Uterus (tissue), 2 donors: ENCODE results near the gene INPP4A.

Source experiments
- POLR2A ChIP-seq, 2 donors: fragments of 450-650 bp; IDR thresholded peaks; one replicate each; pipeline ENCODE4 v1.6.1; 2016; ENCODE audit warnings: antibody characterized with exemption in 2 of 2, mild to moderate bottlenecking in 1 of 2, moderate library complexity in 1 of 2
- TF ChIP-seq, protein P1 (sequence below), 4 experiments: fragments of 200-600 bp in 2 of 4; fragments of 450-650 bp in 2 of 4; sonication (generic) in 2 of 4; IDR thresholded peaks; one replicate each; pipeline ENCODE4 v1.5.1; 2016 to 2019; ENCODE audit warnings: antibody characterized with exemption in 4 of 4, mild to moderate bottlenecking in 2 of 4, moderate library complexity in 1 of 4

DNA sequence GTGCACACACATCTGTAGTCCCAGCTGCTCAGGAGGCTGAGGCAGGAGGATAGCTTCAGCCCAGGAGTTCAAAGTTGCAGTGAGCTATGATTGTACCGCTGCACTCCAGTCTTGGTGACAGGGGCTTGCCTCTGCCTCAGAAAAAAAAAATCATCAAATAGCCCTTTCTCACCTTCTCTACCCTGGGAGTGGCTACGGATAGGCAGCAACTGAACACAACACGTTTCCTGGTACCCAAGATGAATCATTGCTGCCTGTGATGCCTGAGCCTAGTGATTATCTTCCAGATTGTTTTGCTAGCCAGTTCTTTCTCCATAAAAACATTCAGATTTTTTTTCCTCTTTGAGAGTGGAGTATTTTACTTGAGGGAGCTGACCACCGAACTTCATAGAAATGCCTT, 13.5 kb downstream of the INPP4A start:
- TF ChIP-seq, protein P1, sequence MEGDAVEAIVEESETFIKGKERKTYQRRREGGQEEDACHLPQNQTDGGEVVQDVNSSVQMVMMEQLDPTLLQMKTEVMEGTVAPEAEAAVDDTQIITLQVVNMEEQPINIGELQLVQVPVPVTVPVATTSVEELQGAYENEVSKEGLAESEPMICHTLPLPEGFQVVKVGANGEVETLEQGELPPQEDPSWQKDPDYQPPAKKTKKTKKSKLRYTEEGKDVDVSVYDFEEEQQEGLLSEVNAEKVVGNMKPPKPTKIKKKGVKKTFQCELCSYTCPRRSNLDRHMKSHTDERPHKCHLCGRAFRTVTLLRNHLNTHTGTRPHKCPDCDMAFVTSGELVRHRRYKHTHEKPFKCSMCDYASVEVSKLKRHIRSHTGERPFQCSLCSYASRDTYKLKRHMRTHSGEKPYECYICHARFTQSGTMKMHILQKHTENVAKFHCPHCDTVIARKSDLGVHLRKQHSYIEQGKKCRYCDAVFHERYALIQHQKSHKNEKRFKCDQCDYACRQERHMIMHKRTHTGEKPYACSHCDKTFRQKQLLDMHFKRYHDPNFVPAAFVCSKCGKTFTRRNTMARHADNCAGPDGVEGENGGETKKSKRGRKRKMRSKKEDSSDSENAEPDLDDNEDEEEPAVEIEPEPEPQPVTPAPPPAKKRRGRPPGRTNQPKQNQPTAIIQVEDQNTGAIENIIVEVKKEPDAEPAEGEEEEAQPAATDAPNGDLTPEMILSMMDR (IDR thresholded peaks at IDR 0.05), result no peak
- TF ChIP-seq POLR2A (IDR thresholded peaks at IDR 0.05), result no peak
